ENCODE measurements around the gene TSPAN14.

Gene TSPAN14

GRCh38 chr10:80457554-80458262, 3.6 kb downstream of the TSPAN14 start:
- no peak for DNase-seq

GRCh38 chr10:80458263-80458625, 4.1 kb downstream of the TSPAN14 start:
- DNase-seq: no peak

- DNase-seq: no peak
Measured at GRCh38 chr10:80458638-80459037, 4.5 kb downstream of the TSPAN14 start.

- peak; percentile 98 for DNase-seq
Measured at GRCh38 chr10:80459047-80459865, 5.1 kb downstream of the TSPAN14 start.

GRCh38 chr10:80460399-80461207, 6.5 kb downstream of the TSPAN14 start:
- DNase-seq: peak; percentile 59

GRCh38 chr10:80461208-80462183, 7.4 kb downstream of the TSPAN14 start:
- DNase-seq: peak; percentile 64

GRCh38 chr10:80462299-80462980, 8.3 kb downstream of the TSPAN14 start:
- DNase-seq: no peak

GRCh38 chr10:80462981-80463741, 9.1 kb downstream of the TSPAN14 start:
- no peak for DNase-seq

GRCh38 chr10:80463868-80464267, 9.8 kb downstream of the TSPAN14 start:
- no peak for DNase-seq

- no peak for DNase-seq
Measured at GRCh38 chr10:80464557-80465450, 10.7 kb downstream of the TSPAN14 start.

GRCh38 chr10:80465451-80465835, 11.3 kb downstream of the TSPAN14 start:
- no peak for DNase-seq

GRCh38 chr10:80465839-80466590, 11.9 kb downstream of the TSPAN14 start:
- DNase-seq: peak; percentile 64

GRCh38 chr10:80466724-80467326, 12.7 kb downstream of the TSPAN14 start:
- DNase-seq: peak; percentile 88

- DNase-seq: peak; percentile 86
Measured at GRCh38 chr10:80468002-80468401, 13.9 kb downstream of the TSPAN14 start.

- DNase-seq: no peak
Measured at GRCh38 chr10:80468806-80469421, 14.8 kb downstream of the TSPAN14 start.

- no peak for DNase-seq
Measured at GRCh38 chr10:80470266-80470665, 16.2 kb downstream of the TSPAN14 start.

GRCh38 chr10:80471001-80471400, 16.9 kb downstream of the TSPAN14 start:
- no peak for DNase-seq

- DNase-seq: no peak
Measured at GRCh38 chr10:80471715-80472233, 17.7 kb downstream of the TSPAN14 start.

Data from hematopoietic multipotent progenitor cell treated with erythropoietin and hydrocortisone succinate and interleukin-3 and kit ligand, for 6 days (in vitro differentiated cells).